HL-60 (cell line): ENCODE results near the gene WDR37.

Experiments
- POLR2AphosphoS5 ChIP-seq: IDR thresholded peaks from 2 replicates; pipeline ENCODE4 v1.6.1; 2012; ENCODE audit warnings: low read depth
- REST ChIP-seq: IDR thresholded peaks from 2 replicates; pipeline ENCODE4 v1.6.1; 2012; ENCODE audit warnings: low read depth; ENCODE audit not compliant: insufficient replicate concordance
- TF ChIP-seq, protein P1 (sequence below): IDR thresholded peaks from one replicate; pipeline ENCODE4 v1.5.1; 2011; ENCODE audit warnings: low read length, control low read depth, inconsistent platforms; ENCODE audit not compliant: insufficient read depth

DNA sequence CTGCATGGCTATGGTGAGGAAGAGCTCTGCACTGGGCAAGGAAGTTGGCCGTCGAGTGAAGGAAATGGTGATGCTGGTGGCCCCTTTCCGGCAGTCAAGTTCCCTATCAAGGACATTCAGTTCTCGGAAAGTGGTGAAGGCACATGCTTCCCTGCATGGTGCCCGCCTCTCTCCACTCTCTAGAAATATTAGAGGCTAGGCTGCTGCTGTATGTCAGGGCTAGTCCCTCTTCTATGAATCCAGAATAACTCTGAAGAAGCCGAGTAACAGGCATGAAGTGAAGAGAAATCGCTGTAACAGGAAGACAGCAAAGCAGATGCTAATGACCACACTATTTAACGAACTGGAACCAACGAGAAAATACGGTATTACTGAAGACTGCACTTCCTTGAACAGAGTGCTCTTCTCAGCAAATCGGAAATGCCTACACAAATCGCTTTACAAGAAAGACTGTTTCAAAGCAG is 12.6 kb upstream of the WDR37 start:
- TF ChIP-seq REST (no peak), POLR2AphosphoS5 (0 out of 2 replicates have a peak, but pooled peaks have one; percentile 28)
- TF ChIP-seq, protein P1, sequence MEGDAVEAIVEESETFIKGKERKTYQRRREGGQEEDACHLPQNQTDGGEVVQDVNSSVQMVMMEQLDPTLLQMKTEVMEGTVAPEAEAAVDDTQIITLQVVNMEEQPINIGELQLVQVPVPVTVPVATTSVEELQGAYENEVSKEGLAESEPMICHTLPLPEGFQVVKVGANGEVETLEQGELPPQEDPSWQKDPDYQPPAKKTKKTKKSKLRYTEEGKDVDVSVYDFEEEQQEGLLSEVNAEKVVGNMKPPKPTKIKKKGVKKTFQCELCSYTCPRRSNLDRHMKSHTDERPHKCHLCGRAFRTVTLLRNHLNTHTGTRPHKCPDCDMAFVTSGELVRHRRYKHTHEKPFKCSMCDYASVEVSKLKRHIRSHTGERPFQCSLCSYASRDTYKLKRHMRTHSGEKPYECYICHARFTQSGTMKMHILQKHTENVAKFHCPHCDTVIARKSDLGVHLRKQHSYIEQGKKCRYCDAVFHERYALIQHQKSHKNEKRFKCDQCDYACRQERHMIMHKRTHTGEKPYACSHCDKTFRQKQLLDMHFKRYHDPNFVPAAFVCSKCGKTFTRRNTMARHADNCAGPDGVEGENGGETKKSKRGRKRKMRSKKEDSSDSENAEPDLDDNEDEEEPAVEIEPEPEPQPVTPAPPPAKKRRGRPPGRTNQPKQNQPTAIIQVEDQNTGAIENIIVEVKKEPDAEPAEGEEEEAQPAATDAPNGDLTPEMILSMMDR = no peak
